GM23338 (cell line): ENCODE data around the gene ACP6. TPM values are rescaled to one million over a fixed set of nuclear protein-coding genes. Genes with fewer than 3 reads are reported as not detected.

ENCODE experiments used
- ATAC-seq: fragments of 200-7000 bp; cut with Tn5 transposase; 3 replicates; pipeline ENCODE4 v1.9.1; 2020
- DNase-seq: peaks from one replicate; pipeline ENCODE4 v3.0.0-alpha.2; 2015; ENCODE audit warnings: low spot score
- H2AFZ ChIP-seq: fragments of 200-600 bp; sonication (generic); 2 replicates; pipeline ENCODE4 v1.8.0; 2016; ENCODE audit warnings: antibody characterized with exemption, mild to moderate bottlenecking, moderate library complexity
- H3F3A ChIP-seq: fragments of 200-600 bp; sonication (generic); replicated peaks from 2 replicates; pipeline ENCODE4 v1.8.0; 2017; ENCODE audit warnings: antibody characterized with exemption, mixed run types, low read depth
- H3K27ac ChIP-seq: fragments of 200-600 bp; sonication (generic); 2 replicates; pipeline ENCODE4 v1.6.1; 2016; ENCODE audit warnings: low read depth
- H3K27me3 ChIP-seq: fragments of 200-600 bp; sonication (generic); 2 replicates; pipeline ENCODE4 v1.8.0; 2016; ENCODE audit warnings: mild to moderate bottlenecking, mixed run types, moderate library complexity; ENCODE audit not compliant: insufficient read depth
- H3K36me3 ChIP-seq: fragments of 200-600 bp; sonication (generic); 2 replicates; pipeline ENCODE4 v1.8.0; 2016; ENCODE audit warnings: mild to moderate bottlenecking; ENCODE audit not compliant: insufficient read depth
- H3K4me1 ChIP-seq: fragments of 200-600 bp; sonication (generic); 2 replicates; pipeline ENCODE4 v1.8.0; 2016; ENCODE audit warnings: mild to moderate bottlenecking, moderate library complexity; ENCODE audit not compliant: insufficient read depth
- H3K4me2 ChIP-seq: fragments of 200-600 bp; sonication (generic); 2 replicates; pipeline ENCODE4 v1.7.1; 2017; ENCODE audit warnings: mixed run types
- H3K4me3 ChIP-seq: fragments of 200-600 bp; sonication (generic); 2 replicates; pipeline ENCODE4 v1.6.1; 2016; ENCODE audit warnings: mixed run types
- H3K79me2 ChIP-seq: fragments of 200-600 bp; sonication (generic); replicated peaks from 2 replicates; pipeline ENCODE4 v1.8.0; 2017; ENCODE audit warnings: mild to moderate bottlenecking; ENCODE audit not compliant: insufficient read depth
- H3K9me2 ChIP-seq: fragments of 200-600 bp; sonication (generic); 2 replicates; pipeline ENCODE4 v1.8.0; 2017; ENCODE audit not compliant: insufficient read depth
- H4K20me1 ChIP-seq: fragments of 200-600 bp; sonication (generic); replicated peaks from 2 replicates; pipeline ENCODE4 v1.8.0; 2017; ENCODE audit warnings: mild to moderate bottlenecking; ENCODE audit not compliant: insufficient read depth
- H3K27ac Mint-ChIP-seq: 2 replicates; pipeline ENCODE4 v1.8.0; 2020; ENCODE audit warnings: inconsistent platforms, mild to moderate bottlenecking, moderate library complexity, mixed read lengths
- H3K27me3 Mint-ChIP-seq: 3 replicates; pipeline ENCODE4 v1.8.0; 2022; ENCODE audit warnings: low read depth, mild to moderate bottlenecking, moderate library complexity, mixed read lengths, inconsistent platforms; ENCODE audit not compliant: insufficient read depth, poor library complexity
- H3K36me3 Mint-ChIP-seq: 3 replicates; pipeline ENCODE4 v1.8.0; 2021; ENCODE audit warnings: low read depth, mild to moderate bottlenecking, inconsistent platforms, moderate library complexity, mixed read lengths
- H3K4me1 Mint-ChIP-seq: 3 replicates; pipeline ENCODE4 v1.8.0; 2020; ENCODE audit warnings: mild to moderate bottlenecking, inconsistent platforms, mixed read lengths
- H3K4me3 Mint-ChIP-seq: 3 replicates; pipeline ENCODE4 v1.8.0; 2021; ENCODE audit warnings: moderate library complexity, mild to moderate bottlenecking, inconsistent platforms, mixed read lengths
- H3K9me3 Mint-ChIP-seq: 3 replicates; pipeline ENCODE4 v1.8.0; 2020; ENCODE audit warnings: moderate library complexity, mild to moderate bottlenecking, inconsistent platforms, mixed read lengths
- CTCF ChIP-seq, 2 experiments: fragments of 200-600 bp in 1 of 2; sonication (generic) in 1 of 2; conservative IDR thresholded peaks; 2 replicates each; pipeline versions ENCODE4 v1.5.1 to v1.6.1; 2016 to 2017; ENCODE audit warnings: antibody characterized with exemption in 2 of 2, low read depth in 2 of 2, mild to moderate bottlenecking in 2 of 2, moderate library complexity in 1 of 2
- ETS1 ChIP-seq: IDR thresholded peaks from 2 replicates; pipeline ENCODE4 v1.6.1; 2016; ENCODE audit warnings: antibody characterized with exemption
- EZH2phosphoT487 ChIP-seq: fragments of 200-600 bp; sonication (generic); IDR thresholded peaks from one replicate; pipeline ENCODE4 v1.8.1; 2018; ENCODE audit warnings: antibody characterized with exemption; ENCODE audit not compliant: unreplicated experiment
- JUNB ChIP-seq: IDR thresholded peaks from one replicate; pipeline ENCODE4 v1.6.1; 2016; ENCODE audit warnings: antibody characterized with exemption; ENCODE audit not compliant: unreplicated experiment
- REST ChIP-seq: IDR thresholded peaks from one replicate; pipeline ENCODE4 v1.6.1; 2018; ENCODE audit warnings: antibody characterized with exemption; ENCODE audit not compliant: unreplicated experiment
- STAT1 ChIP-seq: IDR thresholded peaks from one replicate; pipeline ENCODE4 v1.6.1; 2016; ENCODE audit warnings: antibody characterized with exemption; ENCODE audit not compliant: unreplicated experiment
- ZNF462 ChIP-seq: fragments of 250-450 bp; sonication (Bioruptor Pico); IDR thresholded peaks from 2 replicates; pipeline ENCODE4 v1.5.0; 2020; ENCODE audit warnings: mild to moderate bottlenecking, moderate library complexity
- polyA plus RNA-seq: library from polyadenylated mRNA; unstranded; fragments of >200 nt; fragmentation: Nextera tagmentation; extraction: Ambion mirVana; gene quantifications from 2 replicates; pipeline ENCODE4 v1.2.1, GENCODE V29; 2016
- total RNA-seq: library from RNA; depleted of rRNA; stranded (reverse); fragments of >200 nt; shearing (Covaris generic); gene quantifications from 2 replicates; pipeline ENCODE4 v1.2.3, GENCODE V29; 2014

Gene ACP6
- total and polyA plus RNA-seq, 2 experiments from 2014 or later = 20.6 to 26.5 TPM

- Histone ChIP-seq H3K36me3 (peaks cover 31% of the 10 kb centered on the region), H3K79me2 (0 out of 2 replicates have a peak, but pooled peaks cover under 1% of the 10 kb centered on the region), H3K4me3 (no peak overlapping the region), H3K4me1 (peaks cover 14% of the 10 kb centered on the region), H3K9me2 (no peaks in the 10 kb centered on the region), H3F3A (no peaks in the 10 kb centered on the region), H3K27me3 (no peaks in the 10 kb centered on the region), H2AFZ (no peak overlapping the region), H3K27ac (no peak overlapping the region), H3K4me2 (no peak overlapping the region), H4K20me1 (0 out of 2 replicates have a peak, but pooled peaks cover 12% of the 10 kb centered on the region)
- no peak for TF ChIP-seq CTCF (conservative IDR thresholded peaks at IDR 0.05; ENCODE audit: low read depth in 2 of 2)
- TF ChIP-seq STAT1 = no peak
- no peak for TF ChIP-seq ZNF462 (CRISPR knock-in tag)
- no peak for TF ChIP-seq ETS1
- TF ChIP-seq REST = no peak
- TF ChIP-seq EZH2phosphoT487 = no peak
- TF ChIP-seq JUNB = no peak
- DNase-seq (no peak), ATAC-seq (peak; percentile 41; the same call in 2 of the 3 replicates)
- Mint-ChIP-seq H3K4me1 (peaks cover 14% of the 10 kb centered on the region), H3K27me3 (peaks cover 2% of the 10 kb centered on the region), H3K27ac (no peak overlapping the region; the same call in 1 of the 2 replicates), H3K9me3 (no peaks in the 10 kb centered on the region), H3K4me3 (no peak overlapping the region), H3K36me3 (peaks cover 80% of the 10 kb centered on the region)
Measured at GRCh38 chr1:147611586-147611985, 58.7 kb downstream of the ACP6 start.
